Heart right ventricle (tissue), 16 donors: Measurements from ENCODE around the gene YIPF5. TPM values are rescaled to one million over a fixed set of nuclear protein-coding genes. Genes with fewer than 3 reads are reported as not detected.

Source experiments
- ATAC-seq, 8 donors: fragments of 200-7000 bp; cut with Tn5 transposase; one replicate each; pipeline ENCODE4 v1.9.1; 2020; ENCODE audit warnings: mild to moderate bottlenecking in 8 of 8, moderate library complexity in 8 of 8, moderate number of reproducible peaks in 1 of 8
- DNase-seq, 2 donors: peaks; one replicate each; pipeline ENCODE4 v3.0.0-alpha.2; 2020
- H3K27ac ChIP-seq, 10 donors: fragments of 200-600 bp; sonication (generic) in 2 of 10; one replicate each; pipeline versions ENCODE4 v1.5.0 to v1.8.0; 2020 to 2022; ENCODE audit warnings: mild to moderate bottlenecking in 3 of 10
- H3K27me3 ChIP-seq, 7 donors: fragments of 200-600 bp; one replicate each; pipeline ENCODE4 v1.8.0; 2021 to 2022; ENCODE audit warnings: mild to moderate bottlenecking in 2 of 7
- H3K36me3 ChIP-seq, 9 donors: fragments of 200-600 bp; sonication (generic) in 1 of 9; one replicate each; pipeline versions ENCODE4 v1.5.0 to v1.8.0; 2020 to 2022; ENCODE audit warnings: mild to moderate bottlenecking in 2 of 9
- H3K4me1 ChIP-seq, 9 donors: fragments of 200-600 bp; sonication (generic) in 1 of 9; one replicate each; pipeline versions ENCODE4 v1.5.0 to v1.8.0; 2020 to 2022; ENCODE audit warnings: mild to moderate bottlenecking in 4 of 9
- H3K4me3 ChIP-seq, 10 donors: fragments of 200-600 bp; sonication (generic) in 2 of 10; one replicate each; pipeline versions ENCODE4 v1.5.0 to v1.8.0; 2020 to 2022; ENCODE audit warnings: mild to moderate bottlenecking in 7 of 10, moderate library complexity in 2 of 10
- H3K9me3 ChIP-seq, 11 donors: fragments of 200-600 bp in 10 of 11; sonication (generic) in 2 of 11; one replicate each; pipeline versions ENCODE4 v1.5.0 to v1.8.0; 2013 to 2022; ENCODE audit warnings: mild to moderate bottlenecking in 2 of 11, control low read depth in 1 of 11, moderate library complexity in 1 of 11
- WGBS, 2 donors: extraction: QIAGEN DNeasy Blood & Tissue Kit; methylation state at CpG; one replicate each; pipeline ENCODE4 v1.1.7; 2013; ENCODE audit warnings: inconsistent platforms in 1 of 2; 5-methylcytosine and 5-hydroxymethylcytosine counted together
- intact Hi-C, 10 donors: fragments of 100-400 bp; cut with DNase I; formaldehyde crosslinking; loops; one replicate each; pipeline versions ENCODE4 v1.11.1 to v1.14.2; 2022
- polyA plus RNA-seq, 2 donors: library from polyadenylated mRNA; stranded (reverse); fragments of 200-250 nt; gene quantifications; one replicate each; pipeline ENCODE4 v1.2.3, GENCODE V29; 2013
- total RNA-seq, 10 donors: library from RNA; stranded (reverse); fragmentation: NEBNext Ultra II Directional in 3 of 10; extraction: Animal tissue kit (Norgen Biotek cat#: 25700) in 3 of 10; gene quantifications; one replicate each; pipeline versions ENCODE4 v1.2.1 to v1.2.4, GENCODE V29; 2021 to 2023
- TF ChIP-seq, protein P1 (sequence below), 9 donors: fragments of 200-600 bp; sonication (generic) in 2 of 9; IDR thresholded peaks; one replicate each; pipeline versions ENCODE4 v1.5.0 to v1.8.0; 2021 to 2022; ENCODE audit warnings: antibody characterized with exemption in 9 of 9, mild to moderate bottlenecking in 5 of 9, moderate library complexity in 1 of 9
- donor health status: Arrhythmogenic right ventricular cardiomyopathy.
- donor health status: ischemic (EF 13 %, LVEDD 7.1; RV severe dilation, severe dysfunction).
- donor health status: healthy with polysubstance abuse.
- donor health status: DM: no; HTN: yes; CAD: no.
- donor health status: DM: no; HTN: no; CAD: no.
- donor health status: ischemic (EF 25% LVEDD 6.9; RV normal size, moderate dysfunction).
- donor health status: ischemic (EF 25% LVEDD 5.7; RV mildly dilated, moderate dysfunction).
- donor health status: healthy.
- donor health status: DM: yes; HTN: yes; CAD: no.
- donor health status: Ischemic cardiomyopathy.
- donor health status: ischemic (EF 35%, LVEDD 5.7; RV mildly dilated, moderate dysfunction).
- donor health status: nonischemic (EF 11% LVEDD 7.7; RV severe dilation, severe dysfunction).
- donor health status: DM: yes; HTN: yes; CAD: no.
- donor health status: PGD.
- donor health status: ischemic (EF 29% LVEDD 5.4; RV normal size, mild dysfunction).
- donor health status: nonischemic (EF 23%, LVEDD 6.1; RV moderate dilation, normal function).

YIPF5 gene
- total and polyA plus RNA-seq, 12 donors: 3.9 to 34.9 (median 27.8) TPM

DNA sequence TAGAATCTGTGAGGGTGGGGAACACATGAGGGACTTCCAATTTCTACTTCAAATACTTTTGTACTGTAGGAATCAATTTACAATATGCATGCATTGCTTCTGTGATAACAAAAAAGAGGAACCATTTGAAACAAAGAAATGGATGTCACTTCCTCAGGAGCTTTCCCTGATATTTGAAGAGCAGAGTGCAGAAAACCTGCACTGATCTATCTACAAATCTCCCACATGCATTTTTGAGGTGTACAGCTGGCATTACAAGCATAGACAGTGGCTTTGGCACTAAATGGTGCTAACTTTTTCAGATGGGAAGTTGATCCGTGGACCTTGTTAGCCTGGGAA lies 27.7 kb downstream of the YIPF5 start:
- 24 to 38% methylated on average over 1 of the region's 1 CpG for WGBS, 2 donors
- intact Hi-C loops: loop anchor here in 5 of 10 donors (5.0 to 10.0 kb wide), 5 partner anchors 110 to 738 kb away; partner anchors contain the start of gene NR3C1 (in 1 of the 5)
- no peak for ATAC-seq

DNA sequence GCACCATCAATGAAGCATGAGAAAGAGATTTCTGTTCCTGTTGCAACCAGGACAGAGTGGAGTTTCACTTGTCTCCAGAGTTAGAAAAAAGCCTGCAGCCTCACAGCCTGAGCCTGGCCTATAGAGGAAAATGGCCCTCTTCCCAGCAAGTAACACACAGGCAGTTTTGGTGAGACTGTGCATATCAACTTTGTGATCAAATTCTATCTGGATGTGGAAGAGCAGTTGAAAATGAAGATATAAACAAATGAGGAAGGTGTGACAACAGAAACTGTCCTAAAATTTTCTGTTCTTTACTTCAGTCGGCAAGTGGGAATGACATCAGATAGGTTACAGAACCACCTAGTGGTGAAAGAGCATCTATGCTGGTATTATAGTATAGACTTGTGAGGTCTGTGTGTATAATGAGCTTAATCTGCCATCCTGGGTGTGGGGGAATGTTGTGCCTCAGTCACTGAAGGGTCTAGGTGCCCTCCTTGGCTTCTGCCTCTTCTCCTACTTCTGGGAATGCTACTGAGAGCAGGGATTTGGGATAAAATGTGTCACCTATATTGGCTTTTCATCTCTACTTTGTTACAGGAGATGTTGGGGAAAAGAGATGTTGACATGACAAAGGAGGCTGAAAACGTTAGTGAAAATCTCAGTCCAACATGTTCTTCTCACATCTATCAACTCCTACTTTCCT lies 28.2 kb downstream of the YIPF5 start:
- H3K27me3 ChIP-seq: no peaks in the 10 kb centered on the region
- ATAC-seq: peak; percentile 22 to 71 (median 64)
- intact Hi-C loops: loop anchor here in 5 of 10 donors (5.0 to 10.0 kb wide), 5 partner anchors 110 to 737 kb away; partner anchors contain the start of gene NR3C1 (in 1 of the 5)
- H3K9me3 ChIP-seq: no peaks in the 10 kb centered on the region
- 8 to 10% methylated on average over 2 of the region's 2 CpGs for WGBS, 2 donors
- H3K4me3 ChIP-seq: no peak overlapping the region
- H3K36me3 ChIP-seq: no peaks in the 10 kb centered on the region
- TF ChIP-seq, protein P1, sequence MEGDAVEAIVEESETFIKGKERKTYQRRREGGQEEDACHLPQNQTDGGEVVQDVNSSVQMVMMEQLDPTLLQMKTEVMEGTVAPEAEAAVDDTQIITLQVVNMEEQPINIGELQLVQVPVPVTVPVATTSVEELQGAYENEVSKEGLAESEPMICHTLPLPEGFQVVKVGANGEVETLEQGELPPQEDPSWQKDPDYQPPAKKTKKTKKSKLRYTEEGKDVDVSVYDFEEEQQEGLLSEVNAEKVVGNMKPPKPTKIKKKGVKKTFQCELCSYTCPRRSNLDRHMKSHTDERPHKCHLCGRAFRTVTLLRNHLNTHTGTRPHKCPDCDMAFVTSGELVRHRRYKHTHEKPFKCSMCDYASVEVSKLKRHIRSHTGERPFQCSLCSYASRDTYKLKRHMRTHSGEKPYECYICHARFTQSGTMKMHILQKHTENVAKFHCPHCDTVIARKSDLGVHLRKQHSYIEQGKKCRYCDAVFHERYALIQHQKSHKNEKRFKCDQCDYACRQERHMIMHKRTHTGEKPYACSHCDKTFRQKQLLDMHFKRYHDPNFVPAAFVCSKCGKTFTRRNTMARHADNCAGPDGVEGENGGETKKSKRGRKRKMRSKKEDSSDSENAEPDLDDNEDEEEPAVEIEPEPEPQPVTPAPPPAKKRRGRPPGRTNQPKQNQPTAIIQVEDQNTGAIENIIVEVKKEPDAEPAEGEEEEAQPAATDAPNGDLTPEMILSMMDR (IDR thresholded peaks at IDR 0.05): peak; percentile 28 to 77 (median 65)
- H3K4me1 ChIP-seq: peaks cover 2 to 43% (median 21%) of the 10 kb centered on the region in 9 donors
- peak overlapping the region in 1 of 10 donors; percentile 12 for H3K27ac ChIP-seq
- no peak for DNase-seq

More for the DNA sequence above, 27.7 kb downstream of the YIPF5 start:
- Histone ChIP-seq H3K27ac (no peak overlapping the region), H3K36me3 (no peaks in the 10 kb centered on the region), H3K9me3 (no peaks in the 10 kb centered on the region), H3K4me1 (peaks cover 2 to 43% (median 21%) of the 10 kb centered on the region in 9 donors), H3K4me3 (no peak overlapping the region), H3K27me3 (no peaks in the 10 kb centered on the region)
- no peak for DNase-seq
- TF ChIP-seq, protein P1 (IDR thresholded peaks at IDR 0.05): no peak

DNA sequence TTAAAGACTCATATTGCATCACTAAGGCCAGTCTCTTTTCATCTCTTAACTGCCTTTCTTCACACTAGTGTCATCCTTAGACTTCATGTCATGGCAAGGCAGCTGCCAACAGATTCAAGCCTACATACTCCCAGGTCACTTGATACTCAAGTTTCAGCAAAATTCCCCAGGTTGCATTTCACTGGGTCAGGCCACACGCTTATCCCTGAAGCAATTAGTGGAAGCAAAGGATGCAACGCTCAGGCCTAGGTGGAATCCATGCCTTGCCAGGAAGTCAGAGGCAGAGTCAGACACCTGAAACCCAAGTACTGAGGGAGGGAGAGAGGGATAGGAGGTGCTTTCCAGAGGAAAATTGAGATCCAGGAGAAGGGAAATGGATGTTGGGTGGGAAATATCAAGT lies 28.9 kb downstream of the YIPF5 start:
- Histone ChIP-seq H3K4me1 (peaks cover 2 to 43% (median 21%) of the 10 kb centered on the region in 9 donors), H3K4me3 (no peak overlapping the region), H3K27ac (peak overlapping the region in 1 of 10 donors; percentile 12), H3K9me3 (no peaks in the 10 kb centered on the region), H3K36me3 (no peaks in the 10 kb centered on the region), H3K27me3 (no peaks in the 10 kb centered on the region)
- TF ChIP-seq, protein P1 (IDR thresholded peaks at IDR 0.05): no peak
- ATAC-seq: no peak
- DNase-seq: no peak
- WGBS, 2 donors: 93 to 98% methylated on average over 2 of the region's 2 CpGs
- intact Hi-C loops: loop anchor here in 5 of 10 donors (5.0 to 10.0 kb wide), 5 partner anchors 109 to 737 kb away; partner anchors contain the start of gene NR3C1 (in 1 of the 5)

DNA sequence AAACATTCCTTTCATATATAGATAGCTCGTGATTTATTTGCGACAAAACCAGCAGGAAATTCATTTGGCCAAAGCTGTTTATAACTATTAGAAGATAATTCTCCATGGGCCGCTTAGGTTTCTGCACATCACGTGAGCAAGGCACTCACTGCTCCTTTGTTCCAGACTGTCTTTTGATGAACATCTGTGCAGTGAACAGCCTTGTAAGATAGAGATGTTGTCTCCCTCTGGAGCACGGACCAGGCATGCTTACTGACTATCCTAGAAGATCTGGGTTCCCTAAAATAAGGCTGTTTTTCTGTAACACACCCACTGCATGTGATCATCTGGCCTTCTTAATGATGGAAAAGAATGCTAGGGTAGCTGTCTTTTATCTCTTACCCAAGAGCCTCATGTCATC lies 30.9 kb downstream of the YIPF5 start:
- H3K9me3 ChIP-seq: no peaks in the 10 kb centered on the region
- 35 to 56% methylated on average over 5 of the region's 5 CpGs for WGBS, 2 donors
- H3K4me3 ChIP-seq: no peak overlapping the region
- no peak for DNase-seq
- TF ChIP-seq, protein P1 (IDR thresholded peaks at IDR 0.05): peak in 2 of 9 donors; percentile 11 to 28
- H3K36me3 ChIP-seq: no peaks in the 10 kb centered on the region
- intact Hi-C loops: loop anchor here in 1 of 10 donors (10.0 kb wide), 1 partner anchor 115 kb away; no protein-coding TSS in a partner anchor
- H3K27me3 ChIP-seq: no peaks in the 10 kb centered on the region
- peaks cover 0 to 32% (median 10%) of the 10 kb centered on the region in 9 donors for H3K4me1 ChIP-seq
- H3K27ac ChIP-seq: no peak overlapping the region
- peak in 6 of 8 donors; percentile 19 to 64 (median 36) for ATAC-seq
